HS-27A (cell line): ENCODE results near the gene MAD1L1.

Experiments
- DNase-seq: peaks from one replicate; pipeline ENCODE4 v3.0.0-alpha.2; 2012; ENCODE audit warnings: low read depth, missing footprints

Gene MAD1L1

GRCh38 chr7:2257651-2258050 is 24.9 kb upstream of the MAD1L1 start:
- no peak for DNase-seq

DNA sequence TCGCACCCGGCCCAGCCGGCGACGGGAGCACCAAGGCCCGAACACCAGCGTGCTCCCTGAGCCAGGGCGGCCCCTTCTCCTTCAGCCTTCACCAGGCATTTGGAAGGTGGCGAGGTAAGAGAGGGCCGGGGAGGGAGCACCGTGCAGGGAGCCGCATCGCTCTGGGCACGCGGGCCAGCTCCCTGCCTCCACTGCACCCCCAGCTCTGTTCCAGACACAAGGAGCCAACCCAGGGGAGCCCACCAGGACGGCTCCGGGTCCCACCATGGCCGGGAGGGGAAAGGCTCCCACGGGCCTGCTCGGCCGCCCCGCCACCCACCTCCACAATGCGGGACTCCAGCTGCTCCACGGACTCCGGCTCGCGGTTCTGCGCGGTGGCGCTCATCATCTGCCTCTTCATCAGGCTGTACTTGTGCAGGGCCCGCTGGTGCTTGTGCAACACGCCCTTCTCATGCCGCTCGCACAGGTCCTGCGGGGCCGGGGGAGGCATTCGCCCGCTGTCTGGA is 24.4 kb upstream of the MAD1L1 start:
- DNase-seq = no peak

DNA sequence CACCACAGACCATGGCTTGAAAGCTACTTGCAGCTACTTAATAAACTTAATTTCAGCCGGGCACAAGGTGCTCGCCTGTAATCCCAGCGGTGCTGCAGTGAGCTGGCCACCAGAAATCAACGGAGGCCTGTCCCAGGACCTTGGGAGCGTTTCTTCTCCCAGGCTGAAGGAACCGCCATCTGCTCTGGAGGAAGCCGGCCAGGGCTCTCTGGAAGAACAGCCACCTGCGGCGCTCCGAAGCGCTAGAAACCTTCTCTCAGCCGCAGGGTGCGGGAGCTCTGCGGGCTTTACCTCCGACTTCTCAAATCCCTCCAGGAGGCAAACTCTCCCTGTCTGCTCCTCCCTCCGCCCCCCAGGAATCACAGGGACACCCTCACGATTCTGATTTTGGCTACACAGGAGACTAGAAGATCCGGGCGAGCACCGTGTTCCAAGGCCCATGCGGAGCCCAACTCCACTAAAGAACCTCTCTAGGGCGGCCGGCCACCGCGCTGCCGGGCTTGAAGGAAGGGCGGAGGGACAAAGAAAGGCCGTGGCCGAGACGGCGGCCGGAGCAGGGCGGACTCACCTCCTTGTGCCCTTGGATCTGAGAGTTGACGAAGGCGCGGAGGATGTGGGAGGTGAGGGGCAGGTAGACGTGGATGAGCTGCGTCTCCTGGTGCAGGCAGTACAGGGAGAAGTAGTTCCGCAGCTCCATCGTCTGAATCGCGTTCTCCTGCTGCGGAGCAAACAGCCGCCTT is 23.7 kb upstream of the MAD1L1 start:
- DNase-seq = no peak

DNA sequence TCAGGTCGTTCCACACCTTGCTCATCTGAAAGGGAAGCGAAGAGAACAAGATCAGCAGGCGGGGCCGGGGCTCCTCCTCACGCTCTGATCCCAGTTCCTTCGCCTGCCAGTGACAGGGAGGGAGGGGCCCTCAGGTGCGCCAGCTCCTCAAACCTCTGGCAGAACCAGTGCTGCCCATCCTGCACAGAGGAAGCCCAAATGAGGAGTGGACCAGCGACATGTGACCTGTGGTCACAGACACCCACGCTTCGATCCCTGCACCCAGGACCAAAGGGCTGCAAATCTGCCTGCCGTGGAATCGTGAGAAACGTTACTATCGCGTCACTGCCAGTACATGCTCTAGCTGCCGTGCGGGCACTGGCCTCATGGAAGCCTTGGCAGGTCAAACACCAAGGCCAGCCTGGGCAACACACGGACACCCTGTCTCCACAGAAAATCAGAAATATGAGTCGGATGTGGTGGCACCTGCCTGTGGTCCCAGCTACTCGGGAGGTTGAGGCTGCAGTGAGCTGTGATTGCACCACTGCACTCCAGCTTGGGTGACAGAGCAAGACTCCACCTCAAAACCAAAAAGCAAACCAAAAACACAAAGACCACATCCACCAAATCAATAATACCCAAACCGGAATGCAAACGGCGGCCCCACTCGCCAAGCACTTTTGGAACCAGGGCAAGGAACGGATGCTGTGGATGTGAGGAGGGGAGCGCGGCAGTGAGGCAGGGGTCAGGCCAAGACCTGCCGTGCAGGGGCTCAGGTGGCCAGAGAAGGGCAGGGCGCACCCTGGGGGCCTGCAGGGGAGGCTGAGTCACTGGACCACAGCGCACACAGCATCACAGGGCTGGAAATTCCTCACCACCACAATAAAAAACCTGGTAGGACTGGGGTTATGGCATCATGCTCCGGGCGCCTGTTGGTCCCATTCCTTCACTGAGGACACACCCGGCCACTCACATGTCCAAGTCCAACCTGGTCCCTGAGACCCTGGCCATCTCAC is 22.7 kb upstream of the MAD1L1 start:
- no peak for DNase-seq

DNA sequence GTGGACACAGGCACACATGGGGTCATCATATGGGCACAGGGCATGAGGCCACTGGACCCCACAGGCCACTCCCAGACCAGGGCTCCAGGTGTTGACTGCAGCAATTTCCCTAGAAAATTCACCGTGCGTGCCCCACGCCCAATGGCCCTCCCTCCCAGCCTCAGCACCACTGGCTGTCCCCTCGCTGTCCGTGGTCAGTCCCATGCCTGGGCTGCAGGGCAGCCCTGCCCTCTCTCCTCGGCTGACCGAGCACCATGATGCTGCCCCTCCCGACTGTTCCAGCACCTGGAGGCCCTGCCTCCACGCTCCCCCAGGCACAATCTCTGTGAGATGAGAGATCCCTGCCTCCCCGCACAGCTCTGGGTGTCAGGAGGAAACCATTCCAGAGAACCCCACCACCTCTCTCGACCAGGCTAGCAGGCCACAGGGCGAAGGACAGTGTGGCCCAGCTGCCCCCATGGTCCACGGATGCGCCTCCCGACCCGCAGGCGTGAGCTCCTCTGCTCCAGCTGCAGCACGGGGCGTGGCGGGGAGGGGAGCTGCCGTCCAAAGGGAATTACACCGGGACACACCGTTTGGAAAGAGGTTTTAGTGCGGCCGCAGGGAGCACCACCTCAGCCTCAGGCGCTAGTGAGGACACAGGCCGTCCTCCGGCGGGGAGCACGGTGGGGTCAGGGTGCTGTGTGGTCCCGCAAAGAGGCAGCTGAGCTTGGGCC is 21.8 kb upstream of the MAD1L1 start:
- DNase-seq = no peak

GRCh38 chr7:2253525-2254244 is 20.9 kb upstream of the MAD1L1 start:
- DNase-seq = no peak

DNA sequence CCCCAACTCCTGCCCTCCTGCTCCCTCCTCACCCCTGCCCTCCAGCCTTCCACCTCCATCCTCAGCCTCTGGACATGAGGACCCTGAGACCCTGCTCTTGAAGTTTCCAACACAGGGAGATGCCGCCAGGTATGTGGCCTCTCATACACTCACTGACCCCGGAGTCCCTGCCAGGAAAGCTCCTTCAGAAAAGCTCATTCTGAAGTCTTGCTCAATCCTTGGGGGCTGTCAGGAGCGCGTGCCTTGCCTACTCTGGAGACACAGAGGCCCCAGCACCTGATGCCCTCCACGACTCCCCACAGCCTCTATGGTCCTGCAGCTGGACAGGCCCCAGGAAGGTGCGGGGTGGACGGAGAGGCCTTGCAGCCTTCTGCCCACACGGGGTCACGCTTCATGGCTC is 20.3 kb upstream of the MAD1L1 start:
- DNase-seq = no peak

DNA sequence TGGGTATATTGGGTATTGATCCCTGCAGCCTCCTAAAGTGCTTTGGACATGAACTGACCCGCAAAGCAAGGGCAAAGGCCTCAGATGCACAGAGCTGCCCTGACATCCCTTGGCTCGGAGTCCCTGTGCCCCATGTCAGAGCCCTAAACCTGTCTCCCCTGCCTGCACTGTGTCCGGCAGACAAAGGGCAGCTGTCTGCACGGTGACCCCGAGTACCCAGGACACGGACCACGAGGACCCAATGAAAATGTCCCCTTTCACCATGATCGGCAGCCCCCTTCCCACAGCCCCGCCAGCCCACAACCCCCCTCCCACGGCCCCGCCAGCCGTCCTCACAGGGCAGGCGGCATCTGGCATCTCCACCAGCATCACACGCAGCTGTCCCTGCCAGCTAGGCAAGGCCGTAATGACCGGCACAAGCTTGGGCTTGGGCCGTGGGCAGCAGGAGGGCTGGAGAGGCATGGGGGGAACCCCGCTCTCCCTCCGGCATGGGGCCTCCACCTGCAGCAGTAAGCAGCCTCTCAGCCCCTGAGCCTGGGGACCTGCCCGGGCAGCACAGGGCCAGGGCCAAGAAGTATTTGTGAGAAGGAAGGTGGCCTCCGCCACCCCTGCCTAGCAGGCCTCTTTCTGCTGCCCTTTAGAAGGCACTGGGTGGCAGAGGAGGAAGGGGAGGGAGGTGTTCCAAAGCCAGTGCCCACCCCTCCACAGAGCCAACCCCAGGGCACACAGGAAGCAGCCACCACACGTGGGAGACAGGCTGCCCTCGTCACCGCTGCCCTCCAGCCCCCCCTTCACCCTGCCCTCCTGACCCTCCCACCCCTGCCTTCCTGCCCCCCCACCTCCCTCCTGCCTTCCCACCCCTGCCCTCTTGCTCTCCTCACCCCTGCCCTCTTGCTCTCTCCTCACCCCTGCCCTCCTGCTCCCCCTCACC is 19.4 kb upstream of the MAD1L1 start:
- no peak for DNase-seq

GRCh38 chr7:2251381-2251780 is 18.6 kb upstream of the MAD1L1 start:
- no peak for DNase-seq

- no peak for DNase-seq
Measured at GRCh38 chr7:2249744-2250323, 17.1 kb upstream of the MAD1L1 start.

DNA sequence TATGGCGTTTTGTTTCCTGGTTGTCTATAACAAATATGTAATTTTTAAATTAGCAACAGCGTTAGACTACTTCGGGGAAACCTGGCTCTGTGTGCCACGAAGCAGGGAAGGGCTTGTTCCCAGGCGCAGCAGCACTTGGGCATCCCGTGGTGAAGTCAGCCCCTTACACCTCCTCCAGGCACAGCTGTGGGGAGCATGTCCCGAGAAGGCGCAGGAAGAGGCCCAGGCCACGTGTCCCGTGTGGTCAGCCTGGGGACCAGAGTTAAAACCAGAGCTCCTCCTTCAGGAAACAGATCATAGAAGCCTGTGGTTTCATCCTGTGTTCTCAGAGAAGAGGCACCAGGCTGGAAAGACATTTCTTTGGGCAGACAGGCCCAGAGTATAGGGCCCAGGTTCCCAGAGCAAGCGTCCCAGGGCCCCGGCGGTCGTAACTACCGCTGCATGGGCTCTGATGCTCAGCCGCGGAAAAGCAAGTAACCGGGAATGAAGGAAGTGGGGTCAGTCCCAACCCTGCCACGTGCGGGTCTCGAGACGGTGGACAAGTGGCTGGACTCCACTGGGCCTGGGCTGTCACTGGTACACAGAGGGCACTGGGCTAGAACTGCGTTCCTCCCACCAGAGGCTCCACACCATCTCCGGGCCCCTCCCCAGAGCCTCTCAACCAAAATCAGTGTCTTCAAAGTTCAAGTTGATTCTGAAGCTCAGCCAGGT is 16.4 kb upstream of the MAD1L1 start:
- DNase-seq = peak; percentile 70

DNA sequence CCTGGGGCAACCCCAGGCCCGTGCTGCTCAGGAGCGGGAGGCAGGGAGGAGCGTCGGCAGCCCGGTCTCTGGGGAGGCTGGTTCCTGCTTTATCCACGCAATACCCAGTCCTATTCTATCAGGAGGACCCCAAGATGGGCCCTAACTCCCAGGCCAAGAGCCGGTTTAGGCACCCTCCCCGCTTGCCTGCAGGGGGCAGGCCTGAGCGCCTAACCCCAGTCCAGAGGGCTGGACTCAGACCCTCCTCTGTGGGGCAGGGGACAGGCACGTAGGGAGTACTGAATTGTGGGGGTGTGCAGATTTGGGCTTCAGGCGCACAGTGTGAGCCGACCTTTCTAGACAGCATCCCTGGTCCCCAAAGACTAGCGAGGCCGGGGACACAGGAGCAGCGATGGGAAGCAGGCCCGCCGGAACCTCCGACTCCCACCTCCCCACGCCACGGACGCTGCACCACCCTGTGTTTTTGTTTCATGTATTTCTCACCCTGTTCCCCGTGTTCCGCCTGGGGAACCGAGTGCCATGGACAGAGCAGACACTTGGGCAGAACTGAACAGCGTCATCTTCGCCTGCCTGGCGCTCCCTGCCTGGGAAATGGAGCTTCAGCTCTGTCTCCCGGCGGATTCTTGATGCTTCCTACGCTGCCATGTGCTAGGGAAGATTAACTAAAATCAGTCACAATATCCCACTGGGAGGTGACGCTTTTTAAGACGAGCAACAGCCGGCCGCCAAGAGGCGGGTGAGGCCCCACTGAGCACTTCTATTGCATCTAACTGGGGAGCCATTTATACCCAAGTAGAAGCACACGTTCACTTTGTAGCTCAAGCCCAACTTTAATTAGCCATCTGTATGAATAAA is 14.6 kb upstream of the MAD1L1 start:
- no peak for DNase-seq

DNA sequence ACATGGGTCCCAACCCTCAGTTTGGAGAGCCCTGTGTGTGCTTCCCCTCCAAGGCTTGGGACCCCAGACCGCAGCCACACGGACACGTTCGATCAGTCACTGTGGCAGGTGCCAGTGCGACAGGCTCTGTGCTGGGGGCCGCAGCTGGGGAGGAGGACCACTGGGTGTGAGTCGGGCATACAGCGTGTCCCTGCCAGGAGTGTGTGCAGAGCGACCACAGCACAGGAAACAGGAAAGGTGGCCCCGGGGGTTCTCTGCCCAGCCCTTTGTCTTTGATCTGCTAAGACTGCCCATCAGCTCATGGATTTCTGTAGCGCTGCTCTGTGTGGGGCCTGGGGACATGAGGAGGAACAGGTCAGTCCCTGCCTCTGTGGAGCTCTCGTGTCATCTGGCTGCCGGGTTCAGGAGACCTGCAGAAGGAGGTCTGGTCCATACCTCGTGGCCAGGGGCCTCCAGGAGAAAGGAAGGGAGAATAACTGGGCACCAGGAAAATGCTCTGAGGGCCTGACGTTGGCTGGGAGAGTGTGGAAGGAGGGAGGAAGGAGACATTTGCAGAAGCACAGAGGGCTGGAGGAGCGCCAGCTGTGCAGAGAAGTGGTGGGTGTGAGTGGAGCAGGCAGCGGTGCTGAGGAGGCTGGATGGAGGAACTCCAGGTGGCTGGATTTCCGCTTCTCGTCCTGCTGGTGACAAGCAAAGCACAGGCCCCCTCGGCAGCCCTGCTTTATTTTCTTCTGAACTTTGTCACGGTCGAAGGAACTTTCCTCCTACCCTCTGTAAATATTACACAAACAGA is 13.3 kb upstream of the MAD1L1 start:
- DNase-seq = no peak

GRCh38 chr7:2244404-2244995 is 11.8 kb upstream of the MAD1L1 start:
- DNase-seq = no peak

- DNase-seq = no peak
Measured at GRCh38 chr7:2243458-2243857, 10.7 kb upstream of the MAD1L1 start.

GRCh38 chr7:2242541-2243429 is 10.0 kb upstream of the MAD1L1 start:
- DNase-seq = no peak
